PC-3 (cell line): ENCODE measurements around the gene FARP1. TPM values are rescaled to one million over a fixed set of nuclear protein-coding genes. Genes with fewer than 3 reads are reported as not detected.

Experiments
- ATAC-seq: fragments of 200-7000 bp; cut with Tn5 transposase; 2 replicates; pipeline ENCODE4 v1.9.1; 2020; ENCODE audit warnings: mild to moderate bottlenecking, moderate library complexity
- BruUV-seq: library from RNA; stranded (reverse); fragments of 400-500 nt; replicated peaks from 2 replicates; lab custom pipeline; 2021; lab: Mats Ljungman, UMichigan
- CTCF ChIA-PET: fragments of 300-600 bp; sonication (Branson Sonifier 250); formaldehyde crosslinking; loops from one replicate; lab custom pipeline; 2022; ENCODE audit warnings: antibody characterized with exemption; lab: Charles Lee
- POLR2A ChIA-PET: fragments of 300-600 bp; sonication (Branson Sonifier 250); formaldehyde crosslinking; loops from one replicate; lab custom pipeline; 2022; ENCODE audit warnings: antibody characterized with exemption; ENCODE audit not compliant: unreplicated experiment; lab: Charles Lee
- DNase-seq: peaks from one replicate; pipeline ENCODE4 v3.0.0-alpha.2; 2015
- H2AFZ ChIP-seq: fragments of 300-600 bp; sonication (generic); 2 replicates; pipeline ENCODE4 v1.6.0; 2016; ENCODE audit warnings: antibody characterized with exemption, low read length
- H3F3A ChIP-seq: fragments of 300-600 bp; sonication (generic); one replicate; pipeline ENCODE4 v1.6.0; 2017; ENCODE audit warnings: antibody characterized with exemption, low read length, control low read depth, mild to moderate bottlenecking; ENCODE audit not compliant: unreplicated experiment
- H3K27ac ChIP-seq: fragments of 300-600 bp; sonication (generic); 2 replicates; pipeline ENCODE4 v1.5.1; 2016; ENCODE audit warnings: mild to moderate bottlenecking, low read length
- H3K27me3 ChIP-seq: fragments of 300-600 bp; sonication (generic); 2 replicates; pipeline ENCODE4 v1.6.1; 2016; ENCODE audit warnings: low read length, mixed read lengths
- H3K36me3 ChIP-seq: fragments of 300-600 bp; sonication (generic); 2 replicates; pipeline ENCODE4 v1.6.1; 2016; ENCODE audit warnings: low read depth, mixed run types, low read length, mixed read lengths
- H3K4me1 ChIP-seq: fragments of 300-600 bp; sonication (generic); 2 replicates; pipeline ENCODE4 v1.5.1; 2016; ENCODE audit warnings: low read length; ENCODE audit not compliant: insufficient read depth
- H3K4me2 ChIP-seq: fragments of 300-600 bp; sonication (generic); 2 replicates; pipeline ENCODE4 v1.6.0; 2016; ENCODE audit warnings: low read length
- H3K4me3 ChIP-seq: fragments of 300-600 bp; sonication (generic); 2 replicates; pipeline ENCODE4 v1.5.1; 2016; ENCODE audit warnings: mild to moderate bottlenecking, low read length, mixed read lengths
- H3K79me2 ChIP-seq: fragments of 300-600 bp; sonication (generic); 2 replicates; pipeline ENCODE4 v1.6.1; 2017; ENCODE audit warnings: low read length, mixed read lengths
- H3K9ac ChIP-seq: fragments of 300-600 bp; sonication (generic); 2 replicates; pipeline ENCODE4 v1.6.0; 2016; ENCODE audit warnings: mild to moderate bottlenecking, low read length
- H3K9me2 ChIP-seq: fragments of 300-600 bp; sonication (generic); replicated peaks from 2 replicates; pipeline ENCODE4 v1.6.1; 2016; ENCODE audit warnings: mixed run types, low read length, mixed read lengths
- H3K9me3 ChIP-seq: fragments of 300-600 bp; sonication (generic); 2 replicates; pipeline ENCODE4 v1.6.1; 2016; ENCODE audit warnings: low read length, mixed read lengths
- H4K20me1 ChIP-seq: fragments of 300-600 bp; sonication (generic); 2 replicates; pipeline ENCODE4 v1.6.1; 2016; ENCODE audit warnings: low read length, mixed read lengths
- CTCF ChIP-seq: fragments of 300-600 bp; sonication (generic); conservative IDR thresholded peaks from 2 replicates; pipeline ENCODE4 v1.5.1; 2017; ENCODE audit warnings: antibody characterized with exemption, low read depth, mild to moderate bottlenecking, low read length
- EZH2 ChIP-seq: fragments of 300-600 bp; sonication (generic); IDR thresholded peaks from one replicate; pipeline ENCODE4 v1.6.1; 2017; ENCODE audit warnings: antibody characterized with exemption, mild to moderate bottlenecking, low read length; ENCODE audit not compliant: unreplicated experiment
- EZH2phosphoT487 ChIP-seq: fragments of 300-600 bp; sonication (generic); IDR thresholded peaks from 2 replicates; pipeline ENCODE4 v1.6.1; 2018; ENCODE audit warnings: mild to moderate bottlenecking, antibody characterized with exemption, low read length, borderline replicate concordance
- intact Hi-C: fragments of 100-400 bp; cut with micrococcal nuclease; formaldehyde crosslinking; loops from 2 replicates; pipeline ENCODE4 v1.9.0; 2023
- total RNA-seq: library from RNA; depleted of rRNA; stranded (reverse); fragments of >200 nt; gene quantifications from 2 replicates; pipeline ENCODE4 v1.2.3, GENCODE V29; 2014

The FARP1 gene
- total RNA-seq, 1 experiment from 2014 or later, result 18.2 TPM

GRCh38 chr13:98175043-98175442 is 32.1 kb downstream of the FARP1 start:
- no peak for DNase-seq
- Histone ChIP-seq H3K9me2 (no peaks in the 10 kb centered on the region), H2AFZ (no peak overlapping the region), H3K79me2 (peaks cover 38% of the 10 kb centered on the region), H3F3A (no peaks in the 10 kb centered on the region), H3K27me3 (no peaks in the 10 kb centered on the region), H4K20me1 (no peaks in the 10 kb centered on the region), H3K9me3 (no peaks in the 10 kb centered on the region), H3K36me3 (no peaks in the 10 kb centered on the region), H3K9ac (no peak overlapping the region), H3K27ac (no peak overlapping the region), H3K4me3 (no peak overlapping the region), H3K4me1 (peaks cover 21% of the 10 kb centered on the region), H3K4me2 (no peak overlapping the region)
- POLR2A ChIA-PET, result no interaction called here
- CTCF ChIA-PET, result no interaction called here
- intact Hi-C loops, result no loop called here
- no peak for TF ChIP-seq EZH2phosphoT487
- TF ChIP-seq CTCF, result no peak
- no peak for ATAC-seq
- BruUV-seq, result no TSS peak

DNA sequence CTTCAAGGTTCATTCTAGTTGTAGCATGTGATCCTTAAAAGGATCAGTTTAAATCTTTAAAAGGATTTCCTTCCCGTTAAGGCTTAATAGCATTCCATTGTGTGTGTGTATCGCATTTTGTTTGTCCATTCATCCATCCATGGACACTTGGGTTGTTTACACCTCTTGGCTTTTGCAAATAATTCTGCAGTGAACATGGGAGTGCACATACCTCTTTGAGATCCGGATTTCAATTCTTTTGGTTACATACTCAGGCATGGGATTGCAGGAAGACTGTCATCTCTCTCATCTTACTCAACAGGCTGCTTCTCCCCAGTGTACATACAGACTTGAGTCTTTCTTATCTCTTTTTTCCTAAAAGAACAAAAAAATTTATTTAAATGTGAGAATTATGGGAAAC is 32.9 kb downstream of the FARP1 start:
- Histone ChIP-seq H3K4me3 (no peak overlapping the region), H3K4me2 (no peak overlapping the region), H4K20me1 (no peaks in the 10 kb centered on the region), H3K9ac (no peak overlapping the region), H3K4me1 (peaks cover 21% of the 10 kb centered on the region), H2AFZ (no peak overlapping the region), H3K9me3 (no peaks in the 10 kb centered on the region), H3F3A (no peaks in the 10 kb centered on the region), H3K9me2 (no peaks in the 10 kb centered on the region), H3K36me3 (no peaks in the 10 kb centered on the region), H3K27ac (no peak overlapping the region), H3K79me2 (peaks cover 38% of the 10 kb centered on the region), H3K27me3 (no peaks in the 10 kb centered on the region)
- ATAC-seq, result no peak
- POLR2A ChIA-PET, result no interaction called here
- intact Hi-C loops, result no loop called here
- CTCF ChIA-PET, result no interaction called here
- no peak for DNase-seq
- no TSS peak for BruUV-seq
- no peak for TF ChIP-seq EZH2phosphoT487
- no peak for TF ChIP-seq EZH2
- TF ChIP-seq CTCF, result no peak

GRCh38 chr13:98176777-98177608 is 34.1 kb downstream of the FARP1 start, which contains the start of gene RNF113B:
Gene RNF113B (minus strand): TSS chr13:98177269. CDS start chr13:98177236, 33 bp downstream.
- no peak within 1 kb of the TSS for H2AFZ ChIP-seq
- H3K9ac ChIP-seq, result no peak within 1 kb of the TSS
- H3K36me3 ChIP-seq, result no peaks in the 10 kb centered on the region
- no peak within 1 kb of the TSS for H3K4me3 ChIP-seq
- DNase-seq (no peak), ATAC-seq (no peak)
- no peaks in the 10 kb centered on the region for H3K9me2 ChIP-seq
- no peak within 1 kb of the TSS for H3K4me2 ChIP-seq
- ChIA-PET CTCF (no interaction called here), POLR2A (no interaction called here)
- H4K20me1 ChIP-seq, result no peaks in the 10 kb centered on the region
- H3F3A ChIP-seq, result no peaks in the 10 kb centered on the region
- TF ChIP-seq EZH2, result no peak
- TF ChIP-seq CTCF, result no peak
- TF ChIP-seq EZH2phosphoT487, result no peak
- H3K9me3 ChIP-seq, result no peaks in the 10 kb centered on the region
- intact Hi-C loops, result no loop called here
- H3K27ac ChIP-seq, result no peak within 1 kb of the TSS
- H3K27me3 ChIP-seq, result no peaks in the 10 kb centered on the region
- H3K4me1 ChIP-seq, result peaks cover 18% of the 10 kb centered on the region
- no TSS peak for BruUV-seq
- H3K79me2 ChIP-seq, result peaks cover 29% of the 10 kb centered on the region
